Neural cell (in vitro differentiated cells): Measurements from ENCODE around the gene LRGUK. TPM values are rescaled to one million over a fixed set of nuclear protein-coding genes. Genes with fewer than 3 reads are reported as not detected.

Experiments
- H2AFZ ChIP-seq: fragments of 200-600, 300-800 bp; sonication (generic), shearing (Covaris generic); 2 replicates; pipeline ENCODE4 v1.6.0; 2014; ENCODE audit warnings: low read depth, mild to moderate bottlenecking, antibody characterized with exemption, low read length, moderate library complexity
- H3F3A ChIP-seq: fragments of 200-600 bp; shearing (Covaris generic); 2 replicates; pipeline ENCODE4 v1.6.1; 2016; ENCODE audit warnings: mild to moderate bottlenecking, moderate library complexity, mixed read lengths, antibody characterized with exemption, low read length; ENCODE audit not compliant: insufficient read depth, poor library complexity, severe bottlenecking
- H3K27ac ChIP-seq: fragments of 200-600, 300-800 bp; sonication (generic), shearing (Covaris generic); 2 replicates; pipeline ENCODE4 v1.5.1; 2014; ENCODE audit warnings: mild to moderate bottlenecking, low read length, moderate library complexity
- H3K27me3 ChIP-seq: fragments of 300-800, 200-600 bp; sonication (generic), shearing (Covaris generic); 2 replicates; pipeline ENCODE4 v1.6.0; 2014; ENCODE audit warnings: mild to moderate bottlenecking, low read depth, low read length, moderate library complexity; ENCODE audit not compliant: insufficient read depth
- H3K36me3 ChIP-seq: fragments of 300-800, 200-600 bp; sonication (generic), shearing (Covaris generic); 2 replicates; pipeline ENCODE4 v1.5.1; 2014; ENCODE audit warnings: mild to moderate bottlenecking, antibody characterized with exemption, low read length, moderate library complexity; ENCODE audit not compliant: insufficient read depth
- H3K4me2 ChIP-seq: fragments of 300-800, 200-600 bp; sonication (generic), shearing (Covaris generic); 2 replicates; pipeline ENCODE4 v1.6.0; 2014; ENCODE audit warnings: mild to moderate bottlenecking, low read length
- H3K4me3 ChIP-seq: fragments of 300-800, 200-600 bp; sonication (generic), shearing (Covaris generic); 2 replicates; pipeline ENCODE4 v1.5.1; 2014; ENCODE audit warnings: mild to moderate bottlenecking, low read length, moderate library complexity
- H3K79me2 ChIP-seq: fragments of 200-600 bp; shearing (Covaris generic); replicated peaks from 2 replicates; pipeline ENCODE4 v1.6.0; 2014; ENCODE audit warnings: mild to moderate bottlenecking, low read length, moderate library complexity; ENCODE audit not compliant: insufficient read depth
- H3K9ac ChIP-seq: fragments of 300-800, 200-600 bp; sonication (generic), shearing (Covaris generic); 2 replicates; pipeline ENCODE4 v1.6.1; 2016; ENCODE audit warnings: mild to moderate bottlenecking, low read length, mixed read lengths
- H3K9me2 ChIP-seq: fragments of 200-600 bp; shearing (Covaris generic); 2 replicates; pipeline ENCODE4 v1.6.1; 2016; ENCODE audit warnings: mild to moderate bottlenecking, low read length, mixed read lengths; ENCODE audit not compliant: insufficient read depth
- H3K9me3 ChIP-seq: fragments of 200-600, 300-800 bp; sonication (generic), shearing (Covaris generic); 2 replicates; pipeline ENCODE4 v1.6.1; 2016; ENCODE audit warnings: mild to moderate bottlenecking, mixed run types, low read length, moderate library complexity, mixed read lengths
- H4K20me1 ChIP-seq: fragments of 200-600 bp; shearing (Covaris generic); 2 replicates; pipeline ENCODE4 v1.6.1; 2016; ENCODE audit warnings: mild to moderate bottlenecking, mixed run types; ENCODE audit not compliant: insufficient read depth
- EP300 ChIP-seq: fragments of 450-650 bp; conservative IDR thresholded peaks from 2 replicates; pipeline ENCODE4 v1.6.1; 2014; ENCODE audit warnings: antibody characterized with exemption, mild to moderate bottlenecking, moderate library complexity; ENCODE audit not compliant: poor library complexity, severe bottlenecking
- EZH2 ChIP-seq: fragments of 200-600, 300-800 bp; shearing (Covaris generic), sonication (generic); IDR thresholded peaks from 2 replicates; pipeline ENCODE4 v1.6.1; 2014; ENCODE audit warnings: antibody characterized with exemption, low read length, borderline replicate concordance, mild to moderate bottlenecking; ENCODE audit not compliant: insufficient read depth, poor library complexity, severe bottlenecking
- MXI1 ChIP-seq: fragments of 450-650 bp; conservative IDR thresholded peaks from 2 replicates; pipeline ENCODE4 v1.6.1; 2014; ENCODE audit warnings: antibody characterized with exemption, mild to moderate bottlenecking; ENCODE audit not compliant: poor library complexity, severe bottlenecking
- POLR2AphosphoS5 ChIP-seq: IDR thresholded peaks from 2 replicates; pipeline ENCODE4 v1.6.1; 2012
- RAD21 ChIP-seq: fragments of 450-650 bp; conservative IDR thresholded peaks from 2 replicates; pipeline ENCODE4 v1.6.1; 2014; ENCODE audit warnings: antibody characterized with exemption, mild to moderate bottlenecking, moderate library complexity
- SMC3 ChIP-seq: fragments of 450-650 bp; conservative IDR thresholded peaks from 2 replicates; pipeline ENCODE4 v1.6.1; 2014; ENCODE audit warnings: antibody characterized with exemption, mild to moderate bottlenecking, moderate library complexity; ENCODE audit not compliant: poor library complexity
- TAF1 ChIP-seq: IDR thresholded peaks from 2 replicates; pipeline ENCODE4 v1.6.1; 2012; ENCODE audit warnings: low read depth
- polyA plus RNA-seq: library from polyadenylated mRNA; depleted of rRNA; stranded (reverse); fragments of >200 nt; gene quantifications from 2 replicates; pipeline ENCODE4 v1.2.3, GENCODE V29; 2014
- TF ChIP-seq, protein P1 (sequence below): fragments of 450-650 bp; IDR thresholded peaks from 2 replicates; pipeline ENCODE4 v1.5.1; 2014; ENCODE audit warnings: antibody characterized with exemption, mild to moderate bottlenecking, moderate library complexity; ENCODE audit not compliant: poor library complexity, severe bottlenecking
- TF ChIP-seq, protein P2 (sequence below): IDR thresholded peaks from 2 replicates; pipeline ENCODE4 v1.6.1; 2012; ENCODE audit warnings: borderline replicate concordance

The LRGUK gene
- polyA plus RNA-seq, 1 donor from 2014 or later = 4.9 TPM

DNA sequence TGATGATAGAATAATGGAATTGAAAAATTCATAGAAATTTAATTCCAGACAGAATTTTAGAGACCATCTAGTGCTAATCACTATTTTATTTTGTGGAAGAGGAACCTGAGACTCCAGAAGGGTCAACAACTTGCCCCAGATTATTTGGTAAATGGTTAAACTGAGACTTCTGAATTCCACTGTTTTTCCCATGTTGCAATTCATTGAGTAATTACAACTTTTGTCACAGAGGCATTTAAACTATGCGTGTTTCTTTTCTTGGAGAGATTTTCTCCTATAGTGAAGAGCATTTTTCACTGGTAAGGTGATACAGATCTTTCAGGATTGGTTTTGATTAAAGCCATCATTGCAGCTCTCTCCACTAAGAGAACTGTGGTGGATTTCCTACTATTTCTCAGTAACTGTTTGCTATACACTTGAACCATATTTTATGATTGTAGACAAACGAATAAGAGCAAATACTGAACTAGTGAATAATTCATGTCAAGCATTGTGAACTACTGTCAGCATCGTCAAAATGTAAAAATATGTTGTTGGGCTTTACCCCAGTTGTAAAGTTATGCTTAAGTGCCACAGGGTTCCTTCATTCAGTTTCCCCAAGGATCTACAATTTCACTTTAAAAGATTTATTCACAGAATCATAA, 26.5 kb downstream of the LRGUK start:
- Histone ChIP-seq H3F3A (no peaks in the 10 kb centered on the region), H3K4me2 (no peak overlapping the region), H3K9ac (no peak overlapping the region), H2AFZ (no peak overlapping the region), H3K27ac (no peak overlapping the region), H3K4me3 (no peak overlapping the region), H3K27me3 (no peaks in the 10 kb centered on the region), H3K36me3 (no peaks in the 10 kb centered on the region), H3K9me3 (no peaks in the 10 kb centered on the region), H3K79me2 (no peaks in the 10 kb centered on the region), H4K20me1 (no peaks in the 10 kb centered on the region), H3K9me2 (no peaks in the 10 kb centered on the region)
- no peak for TF ChIP-seq EP300
- no peak for TF ChIP-seq SMC3
- TF ChIP-seq, protein P1, sequence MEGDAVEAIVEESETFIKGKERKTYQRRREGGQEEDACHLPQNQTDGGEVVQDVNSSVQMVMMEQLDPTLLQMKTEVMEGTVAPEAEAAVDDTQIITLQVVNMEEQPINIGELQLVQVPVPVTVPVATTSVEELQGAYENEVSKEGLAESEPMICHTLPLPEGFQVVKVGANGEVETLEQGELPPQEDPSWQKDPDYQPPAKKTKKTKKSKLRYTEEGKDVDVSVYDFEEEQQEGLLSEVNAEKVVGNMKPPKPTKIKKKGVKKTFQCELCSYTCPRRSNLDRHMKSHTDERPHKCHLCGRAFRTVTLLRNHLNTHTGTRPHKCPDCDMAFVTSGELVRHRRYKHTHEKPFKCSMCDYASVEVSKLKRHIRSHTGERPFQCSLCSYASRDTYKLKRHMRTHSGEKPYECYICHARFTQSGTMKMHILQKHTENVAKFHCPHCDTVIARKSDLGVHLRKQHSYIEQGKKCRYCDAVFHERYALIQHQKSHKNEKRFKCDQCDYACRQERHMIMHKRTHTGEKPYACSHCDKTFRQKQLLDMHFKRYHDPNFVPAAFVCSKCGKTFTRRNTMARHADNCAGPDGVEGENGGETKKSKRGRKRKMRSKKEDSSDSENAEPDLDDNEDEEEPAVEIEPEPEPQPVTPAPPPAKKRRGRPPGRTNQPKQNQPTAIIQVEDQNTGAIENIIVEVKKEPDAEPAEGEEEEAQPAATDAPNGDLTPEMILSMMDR = no peak
- TF ChIP-seq, protein P2, sequence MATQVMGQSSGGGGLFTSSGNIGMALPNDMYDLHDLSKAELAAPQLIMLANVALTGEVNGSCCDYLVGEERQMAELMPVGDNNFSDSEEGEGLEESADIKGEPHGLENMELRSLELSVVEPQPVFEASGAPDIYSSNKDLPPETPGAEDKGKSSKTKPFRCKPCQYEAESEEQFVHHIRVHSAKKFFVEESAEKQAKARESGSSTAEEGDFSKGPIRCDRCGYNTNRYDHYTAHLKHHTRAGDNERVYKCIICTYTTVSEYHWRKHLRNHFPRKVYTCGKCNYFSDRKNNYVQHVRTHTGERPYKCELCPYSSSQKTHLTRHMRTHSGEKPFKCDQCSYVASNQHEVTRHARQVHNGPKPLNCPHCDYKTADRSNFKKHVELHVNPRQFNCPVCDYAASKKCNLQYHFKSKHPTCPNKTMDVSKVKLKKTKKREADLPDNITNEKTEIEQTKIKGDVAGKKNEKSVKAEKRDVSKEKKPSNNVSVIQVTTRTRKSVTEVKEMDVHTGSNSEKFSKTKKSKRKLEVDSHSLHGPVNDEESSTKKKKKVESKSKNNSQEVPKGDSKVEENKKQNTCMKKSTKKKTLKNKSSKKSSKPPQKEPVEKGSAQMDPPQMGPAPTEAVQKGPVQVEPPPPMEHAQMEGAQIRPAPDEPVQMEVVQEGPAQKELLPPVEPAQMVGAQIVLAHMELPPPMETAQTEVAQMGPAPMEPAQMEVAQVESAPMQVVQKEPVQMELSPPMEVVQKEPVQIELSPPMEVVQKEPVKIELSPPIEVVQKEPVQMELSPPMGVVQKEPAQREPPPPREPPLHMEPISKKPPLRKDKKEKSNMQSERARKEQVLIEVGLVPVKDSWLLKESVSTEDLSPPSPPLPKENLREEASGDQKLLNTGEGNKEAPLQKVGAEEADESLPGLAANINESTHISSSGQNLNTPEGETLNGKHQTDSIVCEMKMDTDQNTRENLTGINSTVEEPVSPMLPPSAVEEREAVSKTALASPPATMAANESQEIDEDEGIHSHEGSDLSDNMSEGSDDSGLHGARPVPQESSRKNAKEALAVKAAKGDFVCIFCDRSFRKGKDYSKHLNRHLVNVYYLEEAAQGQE = no peak
- no peak for TF ChIP-seq MXI1
- no peak for TF ChIP-seq RAD21
- no peak for TF ChIP-seq TAF1
- TF ChIP-seq EZH2 = no peak
- no peak for TF ChIP-seq POLR2AphosphoS5

DNA sequence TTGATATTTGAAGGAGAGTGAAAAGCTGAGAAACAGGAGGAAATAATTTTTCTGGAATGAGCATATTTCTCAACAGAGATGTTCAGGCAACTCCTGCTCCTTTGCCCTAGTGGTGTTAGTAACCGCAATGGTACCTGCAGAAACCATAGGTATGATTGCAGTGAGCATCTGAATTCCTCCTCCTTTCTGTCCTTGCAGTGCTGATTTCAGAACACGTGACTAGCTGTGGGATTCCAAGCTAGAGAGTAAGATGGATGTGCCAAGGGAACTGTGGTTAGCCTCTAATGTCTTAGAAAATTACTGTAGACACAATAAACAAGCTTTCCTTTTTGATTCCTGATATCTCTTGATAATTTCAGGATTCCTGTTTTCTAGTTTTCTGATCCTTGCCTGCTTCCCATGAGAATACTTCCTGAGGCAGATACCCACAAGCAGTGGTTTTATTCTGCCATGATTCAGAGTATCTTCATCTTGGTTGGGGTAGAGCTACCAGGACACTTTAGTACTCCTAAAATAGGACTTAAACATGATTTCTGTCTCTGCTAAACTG, 27.5 kb downstream of the LRGUK start:
- Histone ChIP-seq H3K36me3 (no peaks in the 10 kb centered on the region), H3K9me2 (no peaks in the 10 kb centered on the region), H2AFZ (no peak overlapping the region), H3F3A (no peaks in the 10 kb centered on the region), H3K79me2 (no peaks in the 10 kb centered on the region), H3K9ac (no peak overlapping the region), H3K4me3 (no peak overlapping the region), H3K27ac (no peak overlapping the region), H3K4me2 (no peak overlapping the region), H3K9me3 (no peaks in the 10 kb centered on the region), H3K27me3 (no peaks in the 10 kb centered on the region), H4K20me1 (no peaks in the 10 kb centered on the region)
- TF ChIP-seq POLR2AphosphoS5 (no peak), RAD21 (no peak), EZH2 (no peak), TAF1 (no peak), EP300 (no peak), MXI1 (no peak), SMC3 (no peak)
- TF ChIP-seq, protein P1 = no peak
- TF ChIP-seq, protein P2 = no peak
